M059J (cell line): ENCODE results near the gene OXNAD1. TPM values are rescaled to one million over a fixed set of nuclear protein-coding genes. Genes with fewer than 3 reads are reported as not detected.

ENCODE experiments used
- total RNA-seq: library from RNA; depleted of rRNA; stranded (reverse); fragments of >200 nt; shearing (Covaris generic); gene quantifications from 2 replicates; pipeline ENCODE4 v1.2.3, GENCODE V29; 2014; rRNA removed

OXNAD1 gene
- total RNA-seq, 1 experiment from 2014 or later = 7.9 TPM

Other genes starting within 250 kb of the OXNAD1 start
- 2.1 and 7.0 TPM in 2 replicates for gene GALNT15, start 90.5 kb upstream of the OXNAD1 start, total RNA-seq
- gene DPH3, start 269 bp upstream of the OXNAD1 start, total RNA-seq = 14.3 and 18.5 TPM in 2 replicates
- 26.4 and 39.3 TPM in 2 replicates for gene RFTN1, start 248.5 kb downstream of the OXNAD1 start, total RNA-seq